ENCODE measurements around the gene DDX10.

DDX10 gene

GRCh38 chr11:108886660-108887009 is 221.8 kb downstream of the DDX10 start:
- TF ChIP-seq TEAD4 (IDR thresholded peaks at IDR 0.05): no peak
- TF ChIP-seq YY1 (IDR thresholded peaks at IDR 0.05; ENCODE audit: low read depth): no peak
- TF ChIP-seq NFIC (IDR thresholded peaks at IDR 0.05): no peak
- no peak for TF ChIP-seq MAX (IDR thresholded peaks at IDR 0.05)
- TF ChIP-seq EGR1 (IDR thresholded peaks at IDR 0.05): no peak
- TF ChIP-seq EP300 (IDR thresholded peaks at IDR 0.05; ENCODE audit: borderline replicate concordance): no peak
- no peak for TF ChIP-seq CEBPB (IDR thresholded peaks at IDR 0.05)
- no peak for TF ChIP-seq TAF1 (IDR thresholded peaks at IDR 0.05; ENCODE audit: low read depth)
- TF ChIP-seq RAD21 (IDR thresholded peaks at IDR 0.05; ENCODE audit: low read depth): no peak
- TF ChIP-seq TCF12 (IDR thresholded peaks at IDR 0.05; ENCODE audit: low read depth): no peak
- TF ChIP-seq REST (IDR thresholded peaks at IDR 0.05; ENCODE audit: low read depth): no peak
- TF ChIP-seq, protein P1, sequence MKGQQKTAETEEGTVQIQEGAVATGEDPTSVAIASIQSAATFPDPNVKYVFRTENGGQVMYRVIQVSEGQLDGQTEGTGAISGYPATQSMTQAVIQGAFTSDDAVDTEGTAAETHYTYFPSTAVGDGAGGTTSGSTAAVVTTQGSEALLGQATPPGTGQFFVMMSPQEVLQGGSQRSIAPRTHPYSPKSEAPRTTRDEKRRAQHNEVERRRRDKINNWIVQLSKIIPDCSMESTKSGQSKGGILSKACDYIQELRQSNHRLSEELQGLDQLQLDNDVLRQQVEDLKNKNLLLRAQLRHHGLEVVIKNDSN (IDR thresholded peaks at IDR 0.05): no peak
- TF ChIP-seq ZBTB7A (IDR thresholded peaks at IDR 0.05; ENCODE audit: low read depth): no peak

DNA sequence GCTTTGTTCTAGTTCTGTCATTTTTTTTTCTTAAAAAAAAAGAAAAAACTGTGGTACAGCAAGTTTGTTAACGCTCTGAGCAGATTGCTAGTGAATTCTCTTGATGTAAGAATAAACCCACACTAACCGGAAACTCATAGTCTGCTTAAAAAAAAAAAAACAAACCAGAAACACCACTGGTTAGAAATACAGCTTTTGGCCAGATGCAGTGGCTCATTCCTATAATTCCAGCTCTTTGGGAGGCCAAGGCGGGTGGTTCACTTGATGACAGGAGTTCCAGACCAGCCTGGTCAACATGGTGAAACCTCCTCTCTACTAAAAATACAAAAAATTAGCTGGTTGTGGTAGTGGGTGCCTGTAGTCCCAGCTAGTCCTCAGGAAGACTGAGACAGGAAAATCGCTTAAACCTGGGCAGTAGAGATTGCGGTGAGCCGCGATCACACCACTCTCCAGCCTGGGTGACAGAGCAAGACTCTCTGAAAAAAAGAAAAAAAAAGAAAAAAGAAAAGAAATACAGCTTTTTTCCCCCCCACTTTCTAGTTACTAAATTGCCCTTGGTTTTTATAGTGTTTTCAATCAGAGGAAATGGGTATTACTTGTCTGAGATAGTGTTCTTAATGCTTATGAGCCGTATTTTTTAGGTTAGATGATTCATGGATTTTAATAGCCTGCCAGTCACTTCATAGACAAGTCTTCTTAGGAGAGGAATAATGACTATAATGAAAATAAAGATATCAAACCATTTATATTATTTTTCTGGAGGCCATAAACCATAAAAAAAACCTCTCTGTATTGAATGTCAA is 222.8 kb downstream of the DDX10 start:
- no peak for TF ChIP-seq TEAD4 (IDR thresholded peaks at IDR 0.05)

DNA sequence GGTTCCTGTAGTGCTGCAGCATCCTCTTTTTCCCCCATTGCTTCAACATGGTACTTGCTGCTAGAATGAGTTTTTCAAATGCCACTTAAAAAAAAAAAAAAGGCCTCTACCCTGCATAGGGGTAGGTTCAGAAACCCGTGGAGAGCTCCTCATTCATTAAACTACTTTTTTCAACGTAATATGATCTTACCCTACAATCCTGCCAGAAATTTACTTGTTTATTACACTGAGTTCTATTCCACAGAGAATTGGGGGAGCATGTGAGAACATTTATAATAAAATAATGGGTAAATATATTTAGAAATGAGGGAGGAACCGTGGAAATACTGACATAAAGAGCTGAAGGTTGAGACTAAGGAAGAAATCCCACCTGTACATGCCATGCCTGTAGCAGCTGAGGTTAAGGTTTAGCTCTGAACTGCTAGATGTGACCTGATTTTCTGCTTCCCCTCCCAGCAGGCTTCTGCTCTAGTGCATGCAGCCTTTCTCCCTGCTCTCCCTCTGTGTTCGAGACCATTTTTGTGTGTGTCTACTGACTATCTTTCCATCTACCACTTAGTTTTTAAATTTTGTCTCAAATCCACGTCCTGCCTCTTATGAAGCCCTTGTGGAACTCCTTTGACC is 225.7 kb downstream of the DDX10 start:
- no peak for TF ChIP-seq MAX (IDR thresholded peaks at IDR 0.05)
- TF ChIP-seq CEBPB (IDR thresholded peaks at IDR 0.05): no peak
- TF ChIP-seq YY1 (IDR thresholded peaks at IDR 0.05; ENCODE audit: low read depth): no peak
- TF ChIP-seq ZBTB7A (IDR thresholded peaks at IDR 0.05; ENCODE audit: low read depth): no peak
- no peak for TF ChIP-seq NFIC (IDR thresholded peaks at IDR 0.05)
- TF ChIP-seq, protein P1 (IDR thresholded peaks at IDR 0.05): no peak
- TF ChIP-seq REST (IDR thresholded peaks at IDR 0.05; ENCODE audit: low read depth): no peak
- TF ChIP-seq TEAD4 (IDR thresholded peaks at IDR 0.05): no peak
- no peak for TF ChIP-seq TCF12 (IDR thresholded peaks at IDR 0.05; ENCODE audit: low read depth)
- no peak for TF ChIP-seq RAD21 (IDR thresholded peaks at IDR 0.05; ENCODE audit: low read depth)
- no peak for TF ChIP-seq FOXM1 (IDR thresholded peaks at IDR 0.05; ENCODE audit: borderline replicate concordance, low read depth)

GRCh38 chr11:108891143-108891542 is 226.3 kb downstream of the DDX10 start:
- TF ChIP-seq REST (IDR thresholded peaks at IDR 0.05; ENCODE audit: low read depth) (no peak), EP300 (IDR thresholded peaks at IDR 0.05; ENCODE audit: borderline replicate concordance) (no peak), FOXM1 (IDR thresholded peaks at IDR 0.05; ENCODE audit: borderline replicate concordance, low read depth) (no peak), NFIC (IDR thresholded peaks at IDR 0.05) (no peak), ZBTB7A (IDR thresholded peaks at IDR 0.05; ENCODE audit: low read depth) (no peak), EGR1 (IDR thresholded peaks at IDR 0.05) (no peak), YY1 (IDR thresholded peaks at IDR 0.05; ENCODE audit: low read depth) (no peak), TEAD4 (IDR thresholded peaks at IDR 0.05) (no peak), TCF12 (IDR thresholded peaks at IDR 0.05; ENCODE audit: low read depth) (no peak), CREB1 (IDR thresholded peaks at IDR 0.05; ENCODE audit: low read depth) (no peak), CEBPB (IDR thresholded peaks at IDR 0.05) (no peak), TAF1 (IDR thresholded peaks at IDR 0.05; ENCODE audit: low read depth) (no peak), RAD21 (IDR thresholded peaks at IDR 0.05; ENCODE audit: low read depth) (no peak), MAX (IDR thresholded peaks at IDR 0.05) (no peak)
